Activated T-helper 17 cell treated with anti-CD3 and anti-CD28 coated beads, Interleukin-2, amount 50 U/mL, for 72 hours (primary cell): ENCODE measurements around the gene PLEKHA5. TPM values are rescaled to one million over a fixed set of nuclear protein-coding genes. Genes with fewer than 3 reads are reported as not detected.
"Not testable (repeated sequence)": the region's sequence is repeated elsewhere in the genome, so short reads cannot be mapped to it uniquely, and the experiment has no call there.

ENCODE experiments used
- ATAC-seq: fragments of 150-1000 bp; cut with Tn5 transposase; replicated peaks from 2 replicates; pipeline ENCODE4 v1.10.0; 2021; ENCODE audit warnings: mild to moderate bottlenecking, moderate library complexity
- H3K27ac Mint-ChIP-seq: one replicate; pipeline ENCODE4 v1.8.0; 2022; ENCODE audit warnings: mixed read lengths
- H3K27me3 Mint-ChIP-seq: one replicate; pipeline ENCODE4 v1.8.0; 2022; ENCODE audit warnings: mixed read lengths
- H3K36me3 Mint-ChIP-seq: one replicate; pipeline ENCODE4 v1.8.0; 2022; ENCODE audit warnings: low read depth, mild to moderate bottlenecking, mixed read lengths
- H3K4me1 Mint-ChIP-seq: one replicate; pipeline ENCODE4 v1.8.0; 2022; ENCODE audit warnings: mixed read lengths
- H3K4me3 Mint-ChIP-seq: one replicate; pipeline ENCODE4 v1.8.0; 2022; ENCODE audit warnings: mild to moderate bottlenecking, mixed read lengths
- H3K9me3 Mint-ChIP-seq: one replicate; pipeline ENCODE4 v1.8.0; 2022; ENCODE audit warnings: mixed read lengths
- total RNA-seq, 2 donors: library from RNA; stranded (reverse); gene quantifications; one replicate each; pipeline ENCODE4 v1.2.3, GENCODE V29; 2022

PLEKHA5 gene
- total RNA-seq, 2 donors from 2014 or later: 8.6 to 10.4 TPM

DNA sequence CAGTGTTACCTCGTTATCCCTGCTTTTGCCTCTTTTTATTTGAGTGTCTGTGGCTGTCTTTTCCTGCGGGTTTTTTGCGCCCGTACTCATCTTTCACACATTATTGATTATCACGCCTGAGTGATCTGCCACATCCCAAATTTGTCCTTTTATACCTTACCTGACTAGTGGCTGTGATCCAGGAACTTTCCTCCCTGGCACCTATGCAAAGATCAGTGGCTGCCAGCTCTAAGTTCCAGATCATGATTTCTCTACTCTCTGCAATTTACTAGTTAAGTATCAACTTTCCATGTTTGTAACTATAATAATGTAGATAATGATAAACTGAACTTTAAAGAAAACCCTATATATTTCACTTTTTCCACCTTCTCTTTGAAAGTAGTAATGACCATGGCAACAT lies 36.9 kb downstream of the PLEKHA5 start:
- peaks cover 5% of the 10 kb centered on the region for H3K4me1 Mint-ChIP-seq
- no peak overlapping the region for H3K4me3 Mint-ChIP-seq
- H3K9me3 Mint-ChIP-seq: peaks cover 4% of the 10 kb centered on the region
- no peaks in the 10 kb centered on the region for H3K27me3 Mint-ChIP-seq
- no peak overlapping the region for H3K27ac Mint-ChIP-seq
- no peak for ATAC-seq
- H3K36me3 Mint-ChIP-seq: no peaks in the 10 kb centered on the region

DNA sequence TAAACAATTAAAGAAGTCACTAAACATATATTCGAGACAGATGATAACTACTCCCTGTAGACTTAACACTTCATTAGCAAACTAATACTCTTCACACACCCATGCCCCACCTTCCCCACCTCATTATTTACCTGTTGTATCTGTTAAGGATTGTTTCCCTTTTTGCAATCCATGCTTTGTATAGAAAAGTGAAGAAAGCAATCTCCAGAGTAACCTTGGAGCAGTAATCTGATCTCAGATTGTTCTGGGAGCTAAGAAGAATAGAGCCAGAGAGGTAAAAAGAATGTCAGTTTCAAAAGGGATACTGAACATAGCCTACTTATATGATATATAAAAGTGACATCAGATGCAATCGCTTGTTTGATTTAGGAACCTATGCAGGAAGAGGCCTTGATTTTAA lies 37.4 kb downstream of the PLEKHA5 start:
- no peak for ATAC-seq
- peaks cover 4% of the 10 kb centered on the region for H3K9me3 Mint-ChIP-seq
- no peak overlapping the region for H3K27ac Mint-ChIP-seq
- peaks cover 5% of the 10 kb centered on the region for H3K4me1 Mint-ChIP-seq
- no peaks in the 10 kb centered on the region for H3K27me3 Mint-ChIP-seq
- H3K4me3 Mint-ChIP-seq: no peak overlapping the region
- H3K36me3 Mint-ChIP-seq: no peaks in the 10 kb centered on the region

DNA sequence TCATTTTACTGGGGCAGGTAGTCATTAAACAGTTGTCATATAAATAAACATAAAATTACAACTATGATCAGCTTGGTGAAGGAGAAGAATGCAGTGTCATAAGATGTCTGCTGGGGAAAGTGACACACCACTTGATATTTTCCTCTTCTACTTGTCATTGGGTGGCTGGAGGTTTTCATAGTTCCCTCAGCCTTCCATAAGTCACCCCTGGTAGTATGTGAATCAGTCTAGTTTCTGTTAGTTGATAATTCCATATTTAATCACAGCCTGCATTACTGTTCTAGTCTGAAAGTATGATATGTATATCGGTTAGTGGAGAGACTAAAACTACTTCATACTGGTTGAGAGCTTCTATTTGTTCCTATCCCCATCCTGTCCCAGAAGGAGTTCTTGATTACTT lies 38.2 kb downstream of the PLEKHA5 start:
- H3K4me1 Mint-ChIP-seq: peaks cover 5% of the 10 kb centered on the region
- ATAC-seq: peak; percentile 93
- H3K9me3 Mint-ChIP-seq: peaks cover 4% of the 10 kb centered on the region

DNA sequence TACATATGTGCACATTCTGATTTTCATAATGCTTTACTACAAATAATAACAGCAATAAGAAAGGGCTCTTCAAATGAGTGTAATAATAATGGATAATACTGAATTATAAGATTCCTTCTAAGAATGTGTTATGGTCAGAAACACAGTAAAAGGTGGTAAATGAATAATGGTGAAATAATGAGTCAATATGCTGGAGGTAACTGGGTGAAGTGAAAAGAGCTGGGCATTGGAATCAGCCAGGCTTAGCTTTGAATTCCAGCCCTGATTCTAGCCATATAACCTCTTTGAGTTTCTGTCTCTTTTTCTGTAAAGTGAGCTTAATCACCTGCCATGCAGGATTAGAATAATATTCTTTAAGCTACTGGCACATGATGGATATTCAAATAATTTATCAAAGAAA lies 39.1 kb downstream of the PLEKHA5 start:
- Mint-ChIP-seq H3K27ac (no peak overlapping the region), H3K4me3 (no peak overlapping the region), H3K27me3 (no peaks in the 10 kb centered on the region), H3K9me3 (peaks cover under 1% of the 10 kb centered on the region), H3K36me3 (no peaks in the 10 kb centered on the region), H3K4me1 (peaks cover 5% of the 10 kb centered on the region)
- no peak for ATAC-seq

More for the DNA sequence above, 38.2 kb downstream of the PLEKHA5 start:
- H3K27ac Mint-ChIP-seq: peak overlapping the region; percentile 37
- no peaks in the 10 kb centered on the region for H3K27me3 Mint-ChIP-seq
- H3K4me3 Mint-ChIP-seq: no peak overlapping the region
- no peaks in the 10 kb centered on the region for H3K36me3 Mint-ChIP-seq

DNA sequence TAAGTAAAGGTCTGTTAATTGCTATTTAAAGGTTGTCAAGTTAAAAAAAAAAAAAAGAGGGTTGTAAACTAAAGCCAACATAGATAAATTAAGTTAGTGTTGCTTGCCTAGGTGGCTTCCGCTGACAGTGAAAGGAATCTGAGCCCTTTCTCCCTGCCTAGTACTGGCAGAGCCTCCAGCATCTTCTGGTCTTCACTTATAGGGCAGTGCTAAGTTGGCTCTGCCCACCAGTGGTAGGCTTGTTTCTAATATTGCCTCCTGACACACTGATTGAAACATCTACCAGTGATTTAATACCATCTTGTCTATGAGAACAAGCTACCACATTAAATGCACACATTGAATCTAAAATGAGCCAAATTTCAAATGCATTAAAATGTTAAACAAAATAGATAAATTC lies 39.7 kb downstream of the PLEKHA5 start:
- H3K27ac Mint-ChIP-seq: no peak overlapping the region
- no peaks in the 10 kb centered on the region for H3K36me3 Mint-ChIP-seq
- H3K27me3 Mint-ChIP-seq: no peaks in the 10 kb centered on the region
- H3K4me1 Mint-ChIP-seq: peaks cover 5% of the 10 kb centered on the region
- ATAC-seq: no peak
- H3K9me3 Mint-ChIP-seq: no peaks in the 10 kb centered on the region
- no peak overlapping the region for H3K4me3 Mint-ChIP-seq

DNA sequence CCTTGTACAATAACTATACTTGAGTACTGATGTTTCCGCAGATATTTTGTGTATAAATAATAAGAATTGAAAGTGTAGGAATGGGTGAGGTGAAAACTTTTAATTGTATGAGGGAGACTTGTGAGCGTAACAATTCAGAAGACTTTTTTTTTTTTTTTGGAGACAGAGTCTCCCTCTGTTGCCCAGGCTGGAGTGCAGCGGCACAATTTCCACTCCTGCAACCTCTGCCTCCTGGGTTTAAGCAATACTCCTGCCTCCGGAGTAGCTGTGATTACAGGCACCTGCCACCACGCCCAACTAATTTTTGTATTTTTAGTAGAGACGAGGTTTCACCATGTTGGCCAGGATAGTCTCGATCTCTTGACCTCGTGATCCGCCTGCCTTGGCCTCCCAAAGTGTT lies 40.8 kb downstream of the PLEKHA5 start:
- H3K4me1 Mint-ChIP-seq, H3K4me3 Mint-ChIP-seq, H3K9me3 Mint-ChIP-seq, H3K27ac Mint-ChIP-seq, H3K27me3 Mint-ChIP-seq, H3K36me3 Mint-ChIP-seq, ATAC-seq: not testable (repeated sequence)

DNA sequence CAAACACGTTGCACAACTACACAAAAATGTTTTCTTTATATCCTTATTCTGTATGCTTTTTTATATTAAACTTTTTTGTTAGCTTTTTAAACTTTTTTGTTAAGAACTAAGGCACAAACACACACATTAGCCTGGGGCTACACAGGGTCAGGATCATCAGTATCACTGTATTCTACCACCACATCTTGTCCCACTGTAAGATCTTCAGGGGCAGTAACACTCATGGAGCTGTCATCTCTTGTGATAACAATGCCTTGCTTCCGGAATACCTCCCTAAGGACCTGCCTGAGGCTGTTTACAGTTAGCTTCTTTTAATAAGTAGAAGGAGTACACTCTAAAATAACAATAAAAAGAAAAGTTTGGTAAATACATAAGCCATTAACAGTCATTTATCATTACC lies 42.2 kb downstream of the PLEKHA5 start:
- no peaks in the 10 kb centered on the region for H3K36me3 Mint-ChIP-seq
- H3K4me3 Mint-ChIP-seq: no peak overlapping the region
- no peak overlapping the region for H3K27ac Mint-ChIP-seq
- no peaks in the 10 kb centered on the region for H3K27me3 Mint-ChIP-seq
- H3K9me3 Mint-ChIP-seq: no peaks in the 10 kb centered on the region
- ATAC-seq: no peak
- H3K4me1 Mint-ChIP-seq: peaks cover 5% of the 10 kb centered on the region

DNA sequence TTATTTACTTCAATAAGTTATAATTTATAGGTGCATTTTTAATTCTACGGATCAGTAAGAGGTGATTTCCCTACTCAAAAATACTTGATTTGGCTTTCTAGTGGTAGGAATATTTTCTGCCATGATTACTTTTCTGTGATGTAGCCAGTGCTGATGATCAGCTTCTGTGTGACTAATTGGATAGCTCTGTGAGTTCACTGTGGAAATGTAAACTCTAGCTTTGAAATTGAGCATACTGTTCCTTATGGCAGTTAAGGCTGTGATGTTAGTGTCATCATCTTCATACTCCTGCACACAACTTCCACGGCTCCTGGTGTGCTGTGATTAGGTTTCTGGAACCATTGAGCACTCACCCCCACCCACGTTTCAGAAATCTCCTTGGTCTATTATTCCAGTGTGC lies 48.2 kb downstream of the PLEKHA5 start:
- no peak overlapping the region for H3K4me3 Mint-ChIP-seq
- no peak for ATAC-seq
- H3K27me3 Mint-ChIP-seq: no peaks in the 10 kb centered on the region
- H3K9me3 Mint-ChIP-seq: no peaks in the 10 kb centered on the region
- no peak overlapping the region for H3K27ac Mint-ChIP-seq
- no peaks in the 10 kb centered on the region for H3K4me1 Mint-ChIP-seq
- H3K36me3 Mint-ChIP-seq: no peaks in the 10 kb centered on the region

DNA sequence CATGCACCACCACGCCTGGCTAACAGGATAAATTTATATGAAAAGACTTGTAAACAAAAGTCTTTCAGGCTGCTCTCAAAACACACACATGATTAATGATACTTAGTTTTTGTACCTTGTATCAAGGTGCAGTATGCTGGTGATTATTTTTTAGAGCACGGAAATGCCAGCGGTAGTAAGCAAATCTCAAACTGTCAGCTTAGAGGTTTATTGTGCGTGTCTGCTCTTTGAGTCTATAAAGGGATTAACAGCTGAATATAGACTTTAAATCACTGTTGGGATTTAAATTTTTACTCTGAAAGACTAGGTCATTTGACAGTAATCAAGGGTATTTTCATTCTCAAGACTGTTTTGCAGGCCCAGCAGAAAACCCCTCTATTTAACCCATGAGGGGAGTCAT lies 50.5 kb downstream of the PLEKHA5 start:
- no peak for ATAC-seq
- no peaks in the 10 kb centered on the region for H3K4me1 Mint-ChIP-seq
- no peak overlapping the region for H3K27ac Mint-ChIP-seq
- H3K9me3 Mint-ChIP-seq: no peaks in the 10 kb centered on the region
- H3K4me3 Mint-ChIP-seq: no peak overlapping the region
- no peaks in the 10 kb centered on the region for H3K27me3 Mint-ChIP-seq
- no peaks in the 10 kb centered on the region for H3K36me3 Mint-ChIP-seq

DNA sequence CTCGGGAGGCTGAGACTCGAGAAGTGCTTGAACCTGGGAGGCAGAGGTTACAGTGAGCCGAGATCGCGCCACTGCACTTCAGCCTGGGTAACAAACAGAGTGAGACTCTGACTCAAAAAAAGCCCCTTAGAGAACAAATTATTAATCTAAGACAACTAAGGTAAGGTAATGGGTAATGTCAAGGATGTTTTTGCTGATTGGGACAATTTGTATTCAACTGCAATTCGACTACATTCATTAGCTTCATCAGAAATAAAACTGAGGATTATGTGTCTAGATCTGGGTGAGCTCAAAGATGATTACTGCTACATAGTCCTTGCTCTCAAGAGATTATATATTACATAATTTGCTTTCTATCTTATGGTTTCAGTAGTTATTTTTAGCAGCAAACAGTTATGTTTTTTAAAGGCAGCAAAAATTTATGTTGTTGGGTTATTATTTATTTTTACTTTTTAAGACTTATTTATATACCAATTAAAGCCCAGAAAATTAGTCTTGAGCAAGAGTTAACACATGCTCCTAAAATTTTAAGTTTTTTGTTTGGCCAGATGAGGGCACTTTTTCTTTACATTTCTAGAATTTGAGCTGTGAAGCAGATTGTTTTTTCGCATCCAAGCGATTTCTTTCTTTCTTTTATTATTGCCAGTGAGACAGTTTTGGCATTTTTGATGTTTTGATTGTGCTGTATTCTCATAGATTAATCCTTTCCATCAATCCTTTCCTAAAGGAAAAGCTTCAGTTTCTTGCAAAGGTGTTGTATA lies 52.3 kb downstream of the PLEKHA5 start:
- ATAC-seq: no peak
- H3K4me1 Mint-ChIP-seq: no peaks in the 10 kb centered on the region
- no peak overlapping the region for H3K4me3 Mint-ChIP-seq
- H3K27ac Mint-ChIP-seq: no peak overlapping the region
- no peaks in the 10 kb centered on the region for H3K36me3 Mint-ChIP-seq
- H3K27me3 Mint-ChIP-seq: no peaks in the 10 kb centered on the region
- H3K9me3 Mint-ChIP-seq: no peaks in the 10 kb centered on the region

DNA sequence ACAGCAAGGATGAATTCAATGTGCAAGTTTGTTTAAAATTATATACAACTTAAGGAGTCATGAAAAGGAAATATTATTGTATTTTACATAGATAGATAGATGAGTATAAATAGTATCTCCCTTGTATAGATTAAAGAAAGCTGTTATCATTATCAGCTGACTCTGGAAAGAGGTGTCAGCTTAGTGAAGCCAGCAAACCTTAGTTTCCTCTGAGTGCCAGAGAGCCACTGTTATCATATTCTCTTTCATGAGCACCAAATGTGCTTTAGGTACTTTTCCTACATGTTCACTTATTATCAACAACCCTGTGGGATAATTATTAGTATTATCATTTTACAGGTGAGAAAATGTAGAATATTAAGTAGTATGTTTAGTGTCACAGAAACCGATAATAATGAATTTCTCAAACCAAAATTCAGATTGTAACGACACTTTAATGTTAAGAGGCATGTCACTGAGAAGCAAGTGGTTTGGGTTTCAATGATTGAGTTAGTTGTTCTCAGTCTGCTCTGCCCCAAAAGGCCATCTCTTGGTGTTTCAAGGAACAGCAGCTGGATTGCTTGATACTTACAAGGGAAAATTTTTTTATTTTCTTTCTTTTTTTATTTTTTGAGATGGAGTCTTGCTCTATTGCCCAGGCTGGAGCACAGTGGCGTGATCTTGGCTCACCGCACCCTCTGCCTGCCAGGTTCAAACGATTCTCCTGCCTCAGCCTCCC lies 53.7 kb downstream of the PLEKHA5 start:
- no peak for ATAC-seq
- no peak overlapping the region for H3K4me3 Mint-ChIP-seq
- H3K27ac Mint-ChIP-seq: no peak overlapping the region
- H3K9me3 Mint-ChIP-seq: no peaks in the 10 kb centered on the region
- no peaks in the 10 kb centered on the region for H3K27me3 Mint-ChIP-seq
- H3K36me3 Mint-ChIP-seq: no peaks in the 10 kb centered on the region
- H3K4me1 Mint-ChIP-seq: no peaks in the 10 kb centered on the region

DNA sequence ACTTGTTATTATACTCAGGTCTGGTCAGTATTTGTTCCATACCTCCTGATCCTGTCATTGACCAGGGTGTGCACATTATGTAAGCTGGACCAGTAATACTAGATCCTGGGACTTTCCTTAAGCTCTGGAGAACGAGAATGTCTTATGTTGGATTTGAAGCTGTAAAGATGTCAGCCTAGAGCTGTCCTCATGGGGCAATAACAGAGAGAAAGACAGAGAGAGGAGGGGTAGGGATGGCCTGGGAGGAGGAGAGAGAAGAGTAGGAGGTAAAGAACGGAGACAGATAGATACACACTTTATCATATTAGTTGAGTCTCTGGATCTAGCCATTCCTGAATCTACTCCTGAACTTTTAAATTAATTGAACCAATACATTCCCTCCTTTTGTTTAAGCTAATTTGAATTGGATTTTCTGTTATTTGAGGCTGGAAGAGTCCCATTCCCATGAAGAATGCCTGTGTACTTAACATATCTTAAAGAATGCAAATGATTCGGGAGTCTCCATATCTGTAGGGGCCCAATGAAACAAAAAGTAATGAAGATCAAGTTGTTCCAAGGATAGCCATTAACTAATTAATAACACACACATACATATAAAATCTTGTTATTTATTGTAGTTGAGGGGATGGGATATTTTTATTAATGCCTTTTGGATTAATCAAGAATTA lies 55.9 kb downstream of the PLEKHA5 start:
- Mint-ChIP-seq H3K27ac (no peak overlapping the region), H3K9me3 (no peaks in the 10 kb centered on the region), H3K4me1 (no peaks in the 10 kb centered on the region), H3K27me3 (no peaks in the 10 kb centered on the region), H3K36me3 (no peaks in the 10 kb centered on the region), H3K4me3 (no peak overlapping the region)
- no peak for ATAC-seq

DNA sequence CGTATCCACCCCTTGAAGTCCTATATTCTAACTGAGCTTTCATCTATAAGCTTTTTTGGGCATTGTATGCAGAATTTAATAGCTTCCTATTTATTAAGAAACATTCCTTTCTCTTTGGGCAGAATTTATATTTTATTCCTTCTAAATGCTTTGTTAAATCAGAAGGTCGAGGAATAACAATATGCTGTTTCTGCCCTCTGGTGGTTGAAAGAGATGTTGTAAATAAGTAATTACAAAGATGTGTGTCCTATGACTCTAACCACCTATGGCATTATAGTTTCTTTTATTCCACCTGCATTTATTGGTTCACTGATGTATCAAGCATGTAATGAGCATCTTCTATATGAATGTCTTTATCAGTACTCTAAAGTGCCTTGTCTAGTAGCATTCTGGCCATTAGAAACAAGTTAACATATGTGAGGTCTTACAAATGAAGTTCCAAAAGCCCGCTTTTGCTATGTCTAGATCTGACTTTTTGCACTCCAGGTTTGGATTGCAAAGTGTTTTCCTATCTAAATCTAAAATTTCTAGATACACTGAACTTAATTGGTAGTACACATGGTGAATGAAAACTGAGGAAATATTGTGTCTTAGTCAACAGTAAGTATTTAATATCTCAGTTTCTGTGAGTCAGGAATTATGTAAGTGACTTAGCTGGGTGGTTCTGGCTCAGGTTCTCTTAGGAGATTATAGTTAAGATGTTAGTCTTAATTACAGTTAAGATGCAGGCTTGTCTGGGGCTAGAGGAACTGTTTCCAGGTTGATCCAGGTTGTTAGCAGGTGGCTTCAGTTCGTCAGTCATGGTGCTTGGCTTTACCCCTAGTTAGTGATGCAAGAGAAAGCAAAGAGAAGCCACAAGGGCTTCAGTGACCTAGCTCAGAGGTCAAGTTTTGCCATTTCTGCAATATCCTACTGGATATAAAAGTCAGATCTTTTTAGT lies 57.5 kb downstream of the PLEKHA5 start:
- no peak overlapping the region for H3K4me3 Mint-ChIP-seq
- H3K9me3 Mint-ChIP-seq: no peaks in the 10 kb centered on the region
- no peaks in the 10 kb centered on the region for H3K36me3 Mint-ChIP-seq
- peak; percentile 52 for ATAC-seq
- no peaks in the 10 kb centered on the region for H3K4me1 Mint-ChIP-seq
- no peak overlapping the region for H3K27ac Mint-ChIP-seq
- no peaks in the 10 kb centered on the region for H3K27me3 Mint-ChIP-seq

DNA sequence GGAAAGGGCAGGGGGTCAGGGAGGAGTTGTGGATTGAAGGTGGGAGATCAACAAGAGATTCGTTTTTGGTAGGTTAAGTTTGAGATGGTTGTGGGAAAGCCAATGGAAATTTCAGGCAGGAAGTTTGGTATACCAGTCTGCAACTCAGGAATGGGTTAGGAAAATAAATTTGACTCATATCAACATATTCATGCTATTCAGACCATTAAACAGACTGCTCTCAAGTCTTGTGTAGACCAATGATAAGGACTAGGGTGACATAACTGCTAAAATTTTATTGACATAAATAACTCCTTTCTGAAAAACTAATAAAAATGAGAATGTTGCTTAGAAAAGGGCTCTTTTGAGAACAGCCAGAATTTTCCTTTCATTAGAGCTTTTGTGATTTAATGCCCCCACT lies 60.0 kb downstream of the PLEKHA5 start:
- no peak for ATAC-seq
- H3K27ac Mint-ChIP-seq: no peak overlapping the region
- no peaks in the 10 kb centered on the region for H3K4me1 Mint-ChIP-seq
- no peaks in the 10 kb centered on the region for H3K36me3 Mint-ChIP-seq
- no peak overlapping the region for H3K4me3 Mint-ChIP-seq
- no peaks in the 10 kb centered on the region for H3K9me3 Mint-ChIP-seq
- H3K27me3 Mint-ChIP-seq: no peaks in the 10 kb centered on the region
